Tibial nerve (tissue), 4 donors: ENCODE measurements around the gene RTN4. TPM values are rescaled to one million over a fixed set of nuclear protein-coding genes. Genes with fewer than 3 reads are reported as not detected.

Experiments
- DNase-seq, 2 donors: peaks; one replicate each; pipeline ENCODE4 v3.0.0-alpha.2; 2019; ENCODE audit warnings: low spot score in 2 of 2
- H3K27ac ChIP-seq, 4 donors: fragments of 200-600 bp; sonication (generic) in 3 of 4; one replicate each; pipeline ENCODE4 v1.5.1; 2017 to 2019; ENCODE audit warnings: mild to moderate bottlenecking in 1 of 4
- H3K27me3 ChIP-seq, 2 donors: fragments of 200-600 bp; sonication (generic) in 1 of 2; one replicate each; pipeline versions ENCODE4 v1.5.1 to v1.6.0; 2017 to 2019
- H3K36me3 ChIP-seq, 3 donors: fragments of 200-600 bp; sonication (generic); one replicate each; pipeline ENCODE4 v1.5.1; 2018 to 2019
- H3K4me1 ChIP-seq, 4 donors: fragments of 200-600 bp; sonication (generic) in 3 of 4; one replicate each; pipeline ENCODE4 v1.5.1; 2017 to 2019
- H3K4me3 ChIP-seq, 4 donors: fragments of 200-600 bp; sonication (generic) in 3 of 4; one replicate each; pipeline ENCODE4 v1.5.1; 2017 to 2019; ENCODE audit warnings: mild to moderate bottlenecking in 1 of 4, moderate library complexity in 1 of 4
- H3K9me3 ChIP-seq, 4 donors: fragments of 200-600 bp; sonication (generic) in 3 of 4; one replicate each; pipeline ENCODE4 v1.5.1; 2017 to 2019
- EP300 ChIP-seq, 2 donors: sonication (generic); formaldehyde crosslinking; IDR thresholded peaks; one replicate each; pipeline ENCODE4 v1.6.1; 2017; ENCODE audit warnings: antibody characterized with exemption in 2 of 2, mild to moderate bottlenecking in 1 of 2
- POLR2A ChIP-seq, 2 donors: fragments of 450-650 bp; IDR thresholded peaks; one replicate each; pipeline ENCODE4 v1.6.1; 2017; ENCODE audit warnings: antibody characterized with exemption in 2 of 2, mild to moderate bottlenecking in 2 of 2, moderate library complexity in 2 of 2
- WGBS, 2 donors: methylation state at CpG; one replicate each; pipeline ENCODE4 v1.1.5; 2018; 5-methylcytosine and 5-hydroxymethylcytosine counted together
- small RNA-seq: library from RNA; depleted of rRNA; stranded (forward); fragments of <200 nt; gene quantifications from one replicate; pipeline ENCODE3, GENCODE V24; 2016
- total RNA-seq, 4 donors: library from RNA; depleted of rRNA; stranded (reverse); fragments of >200 nt; gene quantifications; one replicate each; pipeline ENCODE4 v1.1.0, GENCODE V29; 2016
- TF ChIP-seq, protein P1 (sequence below), 5 experiments: fragments of 200-600 bp in 3 of 5; fragments of 450-650 bp in 2 of 5; sonication (generic) in 3 of 5; IDR thresholded peaks; one replicate each; pipeline ENCODE4 v1.5.1; 2016 to 2019; ENCODE audit warnings: antibody characterized with exemption in 5 of 5, mild to moderate bottlenecking in 3 of 5, moderate library complexity in 2 of 5

The RTN4 gene
- total RNA-seq, 4 donors from 2014 or later = 232 to 245 (median 243) TPM

DNA sequence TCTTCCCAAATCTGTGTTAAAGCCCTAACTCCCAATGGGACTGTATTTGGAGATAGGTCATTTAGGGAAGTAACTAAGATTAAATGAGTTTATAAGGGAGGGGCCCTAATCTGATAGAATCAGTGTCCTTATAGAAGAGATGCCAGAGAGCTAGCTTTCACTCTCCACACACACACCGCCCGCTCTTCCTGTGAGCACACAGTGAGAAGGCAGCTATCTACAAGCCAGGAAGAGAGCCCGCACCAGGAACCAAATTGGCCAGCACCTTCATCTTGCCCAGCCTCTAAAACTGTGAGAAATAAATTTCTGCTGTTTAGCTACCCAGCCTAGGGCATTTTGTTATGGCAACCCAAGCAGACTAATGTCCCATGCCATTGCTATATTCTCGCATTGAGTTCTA is 125.2 kb downstream of the RTN4 start:
- H3K27me3 ChIP-seq = no peaks in the 10 kb centered on the region
- H3K27ac ChIP-seq = no peak overlapping the region
- WGBS, 2 donors = 93 to 95% methylated on average over 4 of the region's 4 CpGs
- peaks cover 0 to 13% (median 2%) of the 10 kb centered on the region in 4 donors for H3K9me3 ChIP-seq
- H3K4me3 ChIP-seq = no peak overlapping the region
- H3K4me1 ChIP-seq = no peaks in the 10 kb centered on the region
- no peak for DNase-seq
- no peak for TF ChIP-seq EP300 (IDR thresholded peaks at IDR 0.05)
- TF ChIP-seq, protein P1, sequence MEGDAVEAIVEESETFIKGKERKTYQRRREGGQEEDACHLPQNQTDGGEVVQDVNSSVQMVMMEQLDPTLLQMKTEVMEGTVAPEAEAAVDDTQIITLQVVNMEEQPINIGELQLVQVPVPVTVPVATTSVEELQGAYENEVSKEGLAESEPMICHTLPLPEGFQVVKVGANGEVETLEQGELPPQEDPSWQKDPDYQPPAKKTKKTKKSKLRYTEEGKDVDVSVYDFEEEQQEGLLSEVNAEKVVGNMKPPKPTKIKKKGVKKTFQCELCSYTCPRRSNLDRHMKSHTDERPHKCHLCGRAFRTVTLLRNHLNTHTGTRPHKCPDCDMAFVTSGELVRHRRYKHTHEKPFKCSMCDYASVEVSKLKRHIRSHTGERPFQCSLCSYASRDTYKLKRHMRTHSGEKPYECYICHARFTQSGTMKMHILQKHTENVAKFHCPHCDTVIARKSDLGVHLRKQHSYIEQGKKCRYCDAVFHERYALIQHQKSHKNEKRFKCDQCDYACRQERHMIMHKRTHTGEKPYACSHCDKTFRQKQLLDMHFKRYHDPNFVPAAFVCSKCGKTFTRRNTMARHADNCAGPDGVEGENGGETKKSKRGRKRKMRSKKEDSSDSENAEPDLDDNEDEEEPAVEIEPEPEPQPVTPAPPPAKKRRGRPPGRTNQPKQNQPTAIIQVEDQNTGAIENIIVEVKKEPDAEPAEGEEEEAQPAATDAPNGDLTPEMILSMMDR (IDR thresholded peaks at IDR 0.05) = no peak
- TF ChIP-seq POLR2A (IDR thresholded peaks at IDR 0.05) = no peak
- H3K36me3 ChIP-seq = no peaks in the 10 kb centered on the region

- H3K27ac ChIP-seq = no peak overlapping the region
- H3K9me3 ChIP-seq = peaks cover 0 to 13% (median 2%) of the 10 kb centered on the region in 4 donors
- no peak overlapping the region for H3K4me3 ChIP-seq
- no peaks in the 10 kb centered on the region for H3K36me3 ChIP-seq
- H3K4me1 ChIP-seq = no peaks in the 10 kb centered on the region
- WGBS, 2 donors = 91 to 92% methylated on average over 1 of the region's 1 CpG
- no peak for DNase-seq
- TF ChIP-seq EP300 (IDR thresholded peaks at IDR 0.05) (no peak), POLR2A (IDR thresholded peaks at IDR 0.05) (no peak)
- TF ChIP-seq, protein P1 (IDR thresholded peaks at IDR 0.05) = no peak
- H3K27me3 ChIP-seq = no peaks in the 10 kb centered on the region
Measured at GRCh38 chr2:54924121-54924520, 126.1 kb downstream of the RTN4 start.

Small RNA genes lying within 50 kb of the gene (small RNA-seq; reads per million reads assigned to genes)
- not detected for gene RNU6-433P

Other genes with a start within 250 kb of the RTN4 start
- gene CLHC1, start 181.8 kb upstream of the RTN4 start, total RNA-seq = 10 to 100 TPM in 2 of 4 donors, 1 to 10 TPM in 2; 1.7 to 15.6 (median 9.9) TPM
- gene RPS27A, start 182.2 kb upstream of the RTN4 start, total RNA-seq = 1,000 to 10,000 TPM in 3 of 4 donors, 100 to 1,000 TPM in 1; 798 to 1,730 (median 1,241) TPM
- gene MTIF2, start 218.8 kb upstream of the RTN4 start, total RNA-seq = 10 to 100 TPM; 11.8 to 31.9 (median 18.0) TPM